ENCODE measurements around the gene SLC44A5. TPM values are rescaled to one million over a fixed set of nuclear protein-coding genes. Genes with fewer than 3 reads are reported as not detected.

The SLC44A5 gene
- total RNA-seq, 1 donor from 2014 or later: under 0.01 TPM

GRCh38 chr1:75472971-75473603, 137.8 kb downstream of the SLC44A5 start:
- Histone ChIP-seq H3K27me3 (ENCODE audit: control insufficient read depth in 3 of 3, insufficient read depth in 3 of 3, low read length in 3 of 3) (no peaks in the 10 kb centered on the region), H3K36me3 (ENCODE audit: control insufficient read depth in 3 of 3, insufficient read depth in 3 of 3, low read length in 3 of 3) (no peaks in the 10 kb centered on the region), H3K9ac (ENCODE audit: low read depth in 1 of 3, low read length in 3 of 3) (no peak overlapping the region), H3K9me3 (ENCODE audit: control insufficient read depth in 3 of 3, low read length in 3 of 3) (no peaks in the 10 kb centered on the region), H3K4me1 (ENCODE audit: control insufficient read depth in 3 of 3, insufficient read depth in 3 of 3, low read length in 3 of 3) (no peaks in the 10 kb centered on the region), H3K4me3 (ENCODE audit: low read length in 3 of 3) (no peak overlapping the region), H3K27ac (ENCODE audit: low read depth, low read length) (no peak overlapping the region)

GRCh38 chr1:75472089-75472970, 138.6 kb downstream of the SLC44A5 start:
- H3K4me3 ChIP-seq (ENCODE audit: low read length in 3 of 3): no peak overlapping the region
- no peaks in the 10 kb centered on the region for H3K4me1 ChIP-seq (ENCODE audit: control insufficient read depth in 3 of 3, insufficient read depth in 3 of 3, low read length in 3 of 3)
- no peak overlapping the region for H3K27ac ChIP-seq (ENCODE audit: low read depth, low read length)

GRCh38 chr1:75471252-75471651, 139.7 kb downstream of the SLC44A5 start:
- H3K36me3 ChIP-seq (ENCODE audit: control insufficient read depth in 3 of 3, insufficient read depth in 3 of 3, low read length in 3 of 3): no peaks in the 10 kb centered on the region
- H3K9ac ChIP-seq (ENCODE audit: low read depth in 1 of 3, low read length in 3 of 3): no peak overlapping the region
- no peaks in the 10 kb centered on the region for H3K9me3 ChIP-seq (ENCODE audit: control insufficient read depth in 3 of 3, low read length in 3 of 3)
- H3K27ac ChIP-seq (ENCODE audit: low read depth, low read length): no peak overlapping the region
- no peak overlapping the region for H3K4me3 ChIP-seq (ENCODE audit: low read length in 3 of 3)
- H3K4me1 ChIP-seq (ENCODE audit: control insufficient read depth in 3 of 3, insufficient read depth in 3 of 3, low read length in 3 of 3): no peaks in the 10 kb centered on the region
- H3K27me3 ChIP-seq (ENCODE audit: control insufficient read depth in 3 of 3, insufficient read depth in 3 of 3, low read length in 3 of 3): no peaks in the 10 kb centered on the region

More at GRCh38 chr1:75472089-75472970, 138.6 kb downstream of the SLC44A5 start:
- H3K27me3 ChIP-seq (ENCODE audit: control insufficient read depth in 3 of 3, insufficient read depth in 3 of 3, low read length in 3 of 3): no peaks in the 10 kb centered on the region
- no peaks in the 10 kb centered on the region for H3K36me3 ChIP-seq (ENCODE audit: control insufficient read depth in 3 of 3, insufficient read depth in 3 of 3, low read length in 3 of 3)
- no peak overlapping the region for H3K9ac ChIP-seq (ENCODE audit: low read depth in 1 of 3, low read length in 3 of 3)
- H3K9me3 ChIP-seq (ENCODE audit: control insufficient read depth in 3 of 3, low read length in 3 of 3): no peaks in the 10 kb centered on the region

- no peaks in the 10 kb centered on the region for H3K36me3 ChIP-seq (ENCODE audit: control insufficient read depth in 3 of 3, insufficient read depth in 3 of 3, low read length in 3 of 3)
- no peaks in the 10 kb centered on the region for H3K27me3 ChIP-seq (ENCODE audit: control insufficient read depth in 3 of 3, insufficient read depth in 3 of 3, low read length in 3 of 3)
- no peaks in the 10 kb centered on the region for H3K4me1 ChIP-seq (ENCODE audit: control insufficient read depth in 3 of 3, insufficient read depth in 3 of 3, low read length in 3 of 3)
- no peak overlapping the region for H3K4me3 ChIP-seq (ENCODE audit: low read length in 3 of 3)
- H3K9me3 ChIP-seq (ENCODE audit: control insufficient read depth in 3 of 3, low read length in 3 of 3): no peaks in the 10 kb centered on the region
- no peak overlapping the region for H3K27ac ChIP-seq (ENCODE audit: low read depth, low read length)
- H3K9ac ChIP-seq (ENCODE audit: low read depth in 1 of 3, low read length in 3 of 3): no peak overlapping the region
Observed at GRCh38 chr1:75470448-75470847, 140.5 kb downstream of the SLC44A5 start.

GRCh38 chr1:75469586-75470173, 141.2 kb downstream of the SLC44A5 start:
- H3K27me3 ChIP-seq (ENCODE audit: control insufficient read depth in 3 of 3, insufficient read depth in 3 of 3, low read length in 3 of 3): no peaks in the 10 kb centered on the region
- no peak overlapping the region for H3K9ac ChIP-seq (ENCODE audit: low read depth in 1 of 3, low read length in 3 of 3)
- no peaks in the 10 kb centered on the region for H3K4me1 ChIP-seq (ENCODE audit: control insufficient read depth in 3 of 3, insufficient read depth in 3 of 3, low read length in 3 of 3)
- no peaks in the 10 kb centered on the region for H3K36me3 ChIP-seq (ENCODE audit: control insufficient read depth in 3 of 3, insufficient read depth in 3 of 3, low read length in 3 of 3)
- H3K9me3 ChIP-seq (ENCODE audit: control insufficient read depth in 3 of 3, low read length in 3 of 3): no peaks in the 10 kb centered on the region
- H3K4me3 ChIP-seq (ENCODE audit: low read length in 3 of 3): no peak overlapping the region
- H3K27ac ChIP-seq (ENCODE audit: low read depth, low read length): no peak overlapping the region

GRCh38 chr1:75461808-75462325, 149.0 kb downstream of the SLC44A5 start:
- Histone ChIP-seq H3K36me3 (ENCODE audit: control insufficient read depth in 3 of 3, insufficient read depth in 3 of 3, low read length in 3 of 3) (no peaks in the 10 kb centered on the region), H3K27ac (ENCODE audit: low read depth, low read length) (no peak overlapping the region), H3K9me3 (ENCODE audit: control insufficient read depth in 3 of 3, low read length in 3 of 3) (no peaks in the 10 kb centered on the region), H3K27me3 (ENCODE audit: control insufficient read depth in 3 of 3, insufficient read depth in 3 of 3, low read length in 3 of 3) (no peaks in the 10 kb centered on the region), H3K4me1 (ENCODE audit: control insufficient read depth in 3 of 3, insufficient read depth in 3 of 3, low read length in 3 of 3) (no peaks in the 10 kb centered on the region), H3K9ac (ENCODE audit: low read depth in 1 of 3, low read length in 3 of 3) (no peak overlapping the region), H3K4me3 (ENCODE audit: low read length in 3 of 3) (no peak overlapping the region)

GRCh38 chr1:75449998-75450397, 160.9 kb downstream of the SLC44A5 start:
- no peaks in the 10 kb centered on the region for H3K9me3 ChIP-seq (ENCODE audit: control insufficient read depth in 3 of 3, low read length in 3 of 3)
- H3K27ac ChIP-seq (ENCODE audit: low read depth, low read length): no peak overlapping the region
- H3K4me1 ChIP-seq (ENCODE audit: control insufficient read depth in 3 of 3, insufficient read depth in 3 of 3, low read length in 3 of 3): no peaks in the 10 kb centered on the region
- no peaks in the 10 kb centered on the region for H3K27me3 ChIP-seq (ENCODE audit: control insufficient read depth in 3 of 3, insufficient read depth in 3 of 3, low read length in 3 of 3)
- H3K4me3 ChIP-seq (ENCODE audit: low read length in 3 of 3): no peak overlapping the region
- H3K9ac ChIP-seq (ENCODE audit: low read depth in 1 of 3, low read length in 3 of 3): no peak overlapping the region
- H3K36me3 ChIP-seq (ENCODE audit: control insufficient read depth in 3 of 3, insufficient read depth in 3 of 3, low read length in 3 of 3): no peaks in the 10 kb centered on the region

GRCh38 chr1:75444220-75444619, 166.7 kb downstream of the SLC44A5 start:
- Histone ChIP-seq H3K27me3 (ENCODE audit: control insufficient read depth in 3 of 3, insufficient read depth in 3 of 3, low read length in 3 of 3) (no peaks in the 10 kb centered on the region), H3K27ac (ENCODE audit: low read depth, low read length) (no peak overlapping the region), H3K9me3 (ENCODE audit: control insufficient read depth in 3 of 3, low read length in 3 of 3) (no peaks in the 10 kb centered on the region), H3K36me3 (ENCODE audit: control insufficient read depth in 3 of 3, insufficient read depth in 3 of 3, low read length in 3 of 3) (no peaks in the 10 kb centered on the region), H3K4me3 (ENCODE audit: low read length in 3 of 3) (no peak overlapping the region), H3K4me1 (ENCODE audit: control insufficient read depth in 3 of 3, insufficient read depth in 3 of 3, low read length in 3 of 3) (no peaks in the 10 kb centered on the region), H3K9ac (ENCODE audit: low read depth in 1 of 3, low read length in 3 of 3) (no peak overlapping the region)

GRCh38 chr1:75440274-75440673, 170.6 kb downstream of the SLC44A5 start:
- H3K4me1 ChIP-seq (ENCODE audit: control insufficient read depth in 3 of 3, insufficient read depth in 3 of 3, low read length in 3 of 3): no peaks in the 10 kb centered on the region
- no peak overlapping the region for H3K9ac ChIP-seq (ENCODE audit: low read depth in 1 of 3, low read length in 3 of 3)
- H3K4me3 ChIP-seq (ENCODE audit: low read length in 3 of 3): no peak overlapping the region

GRCh38 chr1:75438355-75438754, 172.6 kb downstream of the SLC44A5 start:
- Histone ChIP-seq H3K36me3 (ENCODE audit: control insufficient read depth in 3 of 3, insufficient read depth in 3 of 3, low read length in 3 of 3) (no peaks in the 10 kb centered on the region), H3K27me3 (ENCODE audit: control insufficient read depth in 3 of 3, insufficient read depth in 3 of 3, low read length in 3 of 3) (no peaks in the 10 kb centered on the region), H3K9ac (ENCODE audit: low read depth in 1 of 3, low read length in 3 of 3) (no peak overlapping the region), H3K4me3 (ENCODE audit: low read length in 3 of 3) (no peak overlapping the region), H3K4me1 (ENCODE audit: control insufficient read depth in 3 of 3, insufficient read depth in 3 of 3, low read length in 3 of 3) (no peaks in the 10 kb centered on the region), H3K9me3 (ENCODE audit: control insufficient read depth in 3 of 3, low read length in 3 of 3) (no peaks in the 10 kb centered on the region), H3K27ac (ENCODE audit: low read depth, low read length) (no peak overlapping the region)

More at GRCh38 chr1:75440274-75440673, 170.6 kb downstream of the SLC44A5 start:
- Histone ChIP-seq H3K27ac (ENCODE audit: low read depth, low read length) (no peak overlapping the region), H3K27me3 (ENCODE audit: control insufficient read depth in 3 of 3, insufficient read depth in 3 of 3, low read length in 3 of 3) (no peaks in the 10 kb centered on the region), H3K9me3 (ENCODE audit: control insufficient read depth in 3 of 3, low read length in 3 of 3) (no peaks in the 10 kb centered on the region), H3K36me3 (ENCODE audit: control insufficient read depth in 3 of 3, insufficient read depth in 3 of 3, low read length in 3 of 3) (no peaks in the 10 kb centered on the region)
